GM12878 (cell line): ENCODE data around the gene AFG1L. TPM values are rescaled to one million over a fixed set of nuclear protein-coding genes. Genes with fewer than 3 reads are reported as not detected.

Experiments used
- ATAC-seq: fragments of 200-7000 bp; cut with Tn5 transposase; 3 replicates; pipeline ENCODE4 v1.9.1; 2020; ENCODE audit warnings: mild to moderate bottlenecking, moderate library complexity
- BruUV-seq: library from RNA; stranded (reverse); fragments of 400-500 nt; replicated peaks from 2 replicates; lab custom pipeline; 2021; lab: Mats Ljungman, UMichigan
- CTCF ChIA-PET: fragments of 300-600 bp; sonication (Branson Sonifier 250); formaldehyde crosslinking; extraction: SDS; loops from one replicate; lab custom pipeline; 2021; ENCODE audit warnings: inconsistent platforms; lab: Yijun Ruan, JAX
- POLR2A ChIA-PET: fragments of 350-600 bp; formaldehyde crosslinking; extraction: SDS; loops from one replicate; lab custom pipeline; 2021; ENCODE audit warnings: inconsistent platforms; lab: Charles Lee
- RAD21 ChIA-PET: fragments of 300-600 bp; sonication (Branson Sonifier 250); formaldehyde crosslinking; loops from one replicate; lab custom pipeline; 2023; ENCODE audit warnings: antibody characterized with exemption; ENCODE audit not compliant: unreplicated experiment; lab: Charles Lee
- SMC1A ChIA-PET: fragments of 300-600 bp; sonication (Branson Sonifier 250); formaldehyde crosslinking; loops from one replicate; lab custom pipeline; 2023; ENCODE audit not compliant: unreplicated experiment, uncharacterized antibody; lab: Charles Lee
- DNase-seq: peaks from one replicate; pipeline ENCODE4 v3.0.0-alpha.2; 2011; ENCODE audit warnings: low read depth, low spot score
- FAIRE-seq: peaks from 3 replicates; lab custom pipeline; 2011; peaks lifted over from hg19 to GRCh38; lab: Jason Lieb, UNC
- H2AFZ ChIP-seq: 2 replicates; pipeline ENCODE4 v1.6.0; 2011; ENCODE audit warnings: low read depth, low read length, control low read depth; ENCODE audit not compliant: control insufficient read depth
- H3K27ac ChIP-seq: 2 replicates; pipeline ENCODE4 v1.5.1; 2011; ENCODE audit warnings: control low read depth; ENCODE audit not compliant: control insufficient read depth, insufficient read depth
- H3K27me3 ChIP-seq, 2 experiments: replicated peaks in 1 of 2; 2 replicates each; pipeline versions ENCODE4 v1.6.0 to v1.6.1; 2011; ENCODE audit warnings: low read length in 1 of 2; ENCODE audit not compliant: control insufficient read depth in 2 of 2, insufficient read depth in 2 of 2
- H3K36me3 ChIP-seq, 2 experiments: 2 replicates each; pipeline ENCODE4 v1.5.1; 2011; ENCODE audit warnings: low read length in 1 of 2; ENCODE audit not compliant: control insufficient read depth in 2 of 2, insufficient read depth in 2 of 2
- H3K4me1 ChIP-seq: 2 replicates; pipeline ENCODE4 v1.6.1; 2011; ENCODE audit warnings: mild to moderate bottlenecking, low read length, moderate library complexity, mixed read lengths; ENCODE audit not compliant: control insufficient read depth, insufficient read depth
- H3K4me2 ChIP-seq: 2 replicates; pipeline ENCODE4 v1.6.0; 2011; ENCODE audit warnings: control low read depth; ENCODE audit not compliant: control insufficient read depth, insufficient read depth
- H3K4me3 ChIP-seq: fragments of 200-600 bp; sonication (generic); 2 replicates; pipeline ENCODE4 v1.5.1; 2016
- H3K79me2 ChIP-seq: 2 replicates; pipeline ENCODE4 v1.6.0; 2011; ENCODE audit warnings: low read length; ENCODE audit not compliant: control insufficient read depth, insufficient read depth
- H3K9ac ChIP-seq: 2 replicates; pipeline ENCODE4 v1.8.0; 2011; ENCODE audit warnings: low read length, control low read depth, mixed read lengths; ENCODE audit not compliant: control insufficient read depth, insufficient read depth
- H3K9me3 ChIP-seq: replicated peaks from 3 replicates; pipeline ENCODE4 v1.5.1; 2011; ENCODE audit warnings: mild to moderate bottlenecking, low read length; ENCODE audit not compliant: control insufficient read depth, insufficient read depth
- H4K20me1 ChIP-seq: 2 replicates; pipeline ENCODE4 v1.6.0; 2011; ENCODE audit not compliant: control insufficient read depth, insufficient read depth
- CREB1 ChIP-seq: IDR thresholded peaks from 2 replicates; pipeline ENCODE4 v1.6.1; 2012; ENCODE audit warnings: low read depth, mild to moderate bottlenecking, inconsistent platforms
- EP300 ChIP-seq, 2 experiments: fragments of 150-350 bp in 1 of 2; IDR thresholded peaks; 2 replicates each; pipeline ENCODE4 v1.6.1; 2011 to 2012; ENCODE audit warnings: low read depth in 2 of 2, low read length in 2 of 2, borderline replicate concordance in 1 of 2, improper control_type of control experiment in 1 of 2, inconsistent platforms in 1 of 2; ENCODE audit not compliant: control insufficient read depth in 1 of 2
- HDAC6 ChIP-seq: fragments of 200-600 bp; sonication (generic); IDR thresholded peaks from one replicate; pipeline ENCODE4 v1.8.0; 2017; ENCODE audit warnings: antibody characterized with exemption; ENCODE audit not compliant: unreplicated experiment
- JUNB ChIP-seq: IDR thresholded peaks from 2 replicates; pipeline ENCODE4 v1.6.1; 2016; ENCODE audit warnings: antibody characterized with exemption, mild to moderate bottlenecking
- MEF2B ChIP-seq: fragments of 450-650 bp; IDR thresholded peaks from 2 replicates; pipeline ENCODE4 v1.6.1; 2018; ENCODE audit warnings: mild to moderate bottlenecking, moderate library complexity; ENCODE audit not compliant: partially characterized antibody, poor library complexity, severe bottlenecking
- MXI1 ChIP-seq: fragments of 150-350 bp; IDR thresholded peaks from 2 replicates; pipeline ENCODE4 v1.6.1; 2011; ENCODE audit warnings: low read depth, mild to moderate bottlenecking, inconsistent platforms, low read length, improper control_type of control experiment
- NRF1 ChIP-seq: conservative IDR thresholded peaks from 2 replicates; pipeline ENCODE4 v1.6.1; 2011; ENCODE audit warnings: mild to moderate bottlenecking, low read depth, low read length, improper control_type of control experiment
- PAX8 ChIP-seq: fragments of 450-650 bp; IDR thresholded peaks from 2 replicates; pipeline ENCODE4 v1.6.1; 2017; ENCODE audit warnings: mild to moderate bottlenecking, moderate library complexity
- SIX5 ChIP-seq: IDR thresholded peaks from 2 replicates; pipeline ENCODE4 v1.6.1; 2011; ENCODE audit warnings: mild to moderate bottlenecking, low read depth, low read length, moderate library complexity; ENCODE audit not compliant: severe bottlenecking
- SMAD1 ChIP-seq: fragments of 450-650 bp; IDR thresholded peaks from 2 replicates; pipeline ENCODE4 v1.6.1; 2018; ENCODE audit warnings: mild to moderate bottlenecking, low read depth; ENCODE audit not compliant: partially characterized antibody
- USF1 ChIP-seq: IDR thresholded peaks from 2 replicates; pipeline ENCODE4 v1.6.1; 2011; ENCODE audit warnings: borderline replicate concordance, low read depth, mild to moderate bottlenecking, moderate library complexity, mixed read lengths, low read length; ENCODE audit not compliant: insufficient read depth; ENCODE audit errors: extremely low read length
- ZNF274 ChIP-seq: IDR thresholded peaks from one replicate; pipeline ENCODE4 v1.8.0; 2011; ENCODE audit not compliant: insufficient read length, insufficient read depth
- ZNF384 ChIP-seq: IDR thresholded peaks from 2 replicates; pipeline ENCODE4 v1.6.1; 2012; ENCODE audit warnings: low read depth, mild to moderate bottlenecking, low read length, improper control_type of control experiment, borderline replicate concordance
- WGBS: methylation state at CpG from one replicate; pipeline ENCODE4 v1.1.6; 2016; ENCODE audit warnings: low lambda C conversion rate; ENCODE audit not compliant: insufficient replicate concordance, insufficient coverage; ENCODE audit errors: missing lambda C conversion rate; 5-methylcytosine and 5-hydroxymethylcytosine counted together
- in situ Hi-C: fragments of 300-500 bp; cut with MboI; formaldehyde crosslinking; loops from 9 replicates; pipeline ENCODE4 v1.14.3; 2018; ENCODE audit warnings: mixed read lengths
- intact Hi-C: fragments of 100-400 bp; cut with micrococcal nuclease; formaldehyde crosslinking; loops from one replicate; pipeline ENCODE4 v1.14.2; 2022; ENCODE audit not compliant: unreplicated experiment
- polyA plus RNA-seq, 11 experiments: library from polyadenylated mRNA; depleted of rRNA in 4 of 11; unstranded in 6 of 11; stranded (reverse) in 5 of 11; fragments of >200 nt; fragmentation: Nextera tagmentation in 4 of 11; fragmentation: Illumina TruSeq in 1 of 11; extraction: Ambion mirVana in 4 of 11; extraction: Trizol in 1 of 11; gene quantifications; 1 replicate in 1 of 11; 2 replicates in 10 of 11; pipeline versions ENCODE4 v1.2.1 to v1.2.3, GENCODE V29; 2011 to 2016; ENCODE audit warnings: inconsistent platforms in 2 of 11, missing spikeins in 2 of 11, low read depth in 1 of 11
- total RNA-seq, 4 experiments: library from RNA; depleted of rRNA in 3 of 4; stranded (reverse); fragments of >200 nt in 3 of 4; fragmentation: Illumina TruSeq in 1 of 4; extraction: Trizol in 1 of 4; gene quantifications; 2 replicates each; pipeline versions ENCODE4 v1.2.1 to v1.2.3, GENCODE V29; 2013 to 2021
- TF ChIP-seq, protein P1 (sequence below): IDR thresholded peaks from 2 replicates; pipeline ENCODE4 v1.6.1; 2011; ENCODE audit warnings: low read depth, low read length, improper control_type of control experiment, borderline replicate concordance
- TF ChIP-seq, protein P2 (sequence below): fragments of 450-650 bp; conservative IDR thresholded peaks from 2 replicates; pipeline ENCODE4 v1.6.1; 2017; ENCODE audit warnings: mild to moderate bottlenecking, moderate library complexity
- TF ChIP-seq, protein P3 (sequence below): fragments of 450-650 bp; IDR thresholded peaks from 2 replicates; pipeline ENCODE4 v1.6.1; 2016; ENCODE audit warnings: mild to moderate bottlenecking

Gene AFG1L
- total and polyA plus RNA-seq, 10 of the 15 experiments (the other 5 are each of a cell fraction or from before 2014, with no cell fraction given), result 2.3 to 9.0 (median 4.3) TPM

- H3K36me3 ChIP-seq, result peaks cover 0 to 2% of the 10 kb centered on the region in 2 experiments; a peak in 1 of 4 replicates
- no peaks in the 10 kb centered on the region for H3K9me3 ChIP-seq
- POLR2A ChIA-PET, result interaction anchor here (0.5 to 2.7 kb wide), 7 partner anchors 10 to 1957 kb away, joined by 3 to 34 read pairs (median 4); partner anchors contain the start of gene AFG1L
- SMC1A ChIA-PET, result interaction anchor here (0.6 to 1.8 kb wide), 12 partner anchors 10 to 802 kb away, joined by 3 to 9 read pairs (median 4); partner anchors contain the start of genes AFG1L and PDSS2
- peak; percentile 91 for DNase-seq
- no peaks in the 10 kb centered on the region for H4K20me1 ChIP-seq
- peak; percentile 93 for ATAC-seq
- CTCF ChIA-PET, result interaction anchor here (0.7 to 3.1 kb wide), 9 partner anchors 8 to 231 kb away, joined by 3 to 13 read pairs (median 4); no protein-coding TSS in a partner anchor
- intact Hi-C loops (loop anchor here (1.0 kb wide), 3 partner anchors 34 to 303 kb away; partner anchors contain the start of genes AFG1L and SEC63), in situ Hi-C loops (no loop called here)
- H3K4me1 ChIP-seq, result peaks cover 8% of the 10 kb centered on the region
- H2AFZ ChIP-seq, result peak within 1 kb of the TSS; percentile 98
- TSS peak; percentile 99 for BruUV-seq
- RAD21 ChIA-PET, result interaction anchor here (0.7 to 2.6 kb wide), 7 partner anchors 10 to 231 kb away, joined by 3 to 27 read pairs (median 4); partner anchors contain the start of gene AFG1L
- peaks cover 49% of the 10 kb centered on the region for H3K79me2 ChIP-seq
- peak; percentile 89 for FAIRE-seq
- peak within 1 kb of the TSS; percentile 95 for H3K4me2 ChIP-seq
- peak within 1 kb of the TSS; percentile 94 for H3K4me3 ChIP-seq
- H3K27me3 ChIP-seq, result no peaks in the 10 kb centered on the region
- peak within 1 kb of the TSS; percentile 98 for H3K9ac ChIP-seq
- WGBS, result 1% methylated on average over 75 of the region's 83 CpGs
- H3K27ac ChIP-seq, result peak within 1 kb of the TSS; percentile 99
- TF ChIP-seq MXI1 (peak; percentile 80), SIX5 (peak; percentile 74), SMAD1 (peak; percentile 70), MEF2B (peak; percentile 49), HDAC6 (no peak), ZNF384 (no peak), JUNB (no peak), PAX8 (no peak), CREB1 (no peak; the same call in 1 of the 2 replicates), EP300 (IDR thresholded peaks at IDR 0.05; ENCODE audit: borderline replicate concordance in 1 of 2, control insufficient read depth in 1 of 2, low read depth in 2 of 2, low read length in 2 of 2) (peak in 1 of 2 experiments; percentile 38; a peak in 1 of 4 replicates), ZNF274 (no peak), NRF1 (peak; percentile 10; the same call in 1 of the 2 replicates), USF1 (peak; percentile 25)
- TF ChIP-seq, protein P1, sequence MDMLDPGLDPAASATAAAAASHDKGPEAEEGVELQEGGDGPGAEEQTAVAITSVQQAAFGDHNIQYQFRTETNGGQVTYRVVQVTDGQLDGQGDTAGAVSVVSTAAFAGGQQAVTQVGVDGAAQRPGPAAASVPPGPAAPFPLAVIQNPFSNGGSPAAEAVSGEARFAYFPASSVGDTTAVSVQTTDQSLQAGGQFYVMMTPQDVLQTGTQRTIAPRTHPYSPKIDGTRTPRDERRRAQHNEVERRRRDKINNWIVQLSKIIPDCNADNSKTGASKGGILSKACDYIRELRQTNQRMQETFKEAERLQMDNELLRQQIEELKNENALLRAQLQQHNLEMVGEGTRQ, result no peak
- TF ChIP-seq, protein P2, sequence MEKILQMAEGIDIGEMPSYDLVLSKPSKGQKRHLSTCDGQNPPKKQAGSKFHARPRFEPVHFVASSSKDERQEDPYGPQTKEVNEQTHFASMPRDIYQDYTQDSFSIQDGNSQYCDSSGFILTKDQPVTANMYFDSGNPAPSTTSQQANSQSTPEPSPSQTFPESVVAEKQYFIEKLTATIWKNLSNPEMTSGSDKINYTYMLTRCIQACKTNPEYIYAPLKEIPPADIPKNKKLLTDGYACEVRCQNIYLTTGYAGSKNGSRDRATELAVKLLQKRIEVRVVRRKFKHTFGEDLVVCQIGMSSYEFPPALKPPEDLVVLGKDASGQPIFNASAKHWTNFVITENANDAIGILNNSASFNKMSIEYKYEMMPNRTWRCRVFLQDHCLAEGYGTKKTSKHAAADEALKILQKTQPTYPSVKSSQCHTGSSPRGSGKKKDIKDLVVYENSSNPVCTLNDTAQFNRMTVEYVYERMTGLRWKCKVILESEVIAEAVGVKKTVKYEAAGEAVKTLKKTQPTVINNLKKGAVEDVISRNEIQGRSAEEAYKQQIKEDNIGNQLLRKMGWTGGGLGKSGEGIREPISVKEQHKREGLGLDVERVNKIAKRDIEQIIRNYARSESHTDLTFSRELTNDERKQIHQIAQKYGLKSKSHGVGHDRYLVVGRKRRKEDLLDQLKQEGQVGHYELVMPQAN, result peak; percentile 44
- TF ChIP-seq, protein P3, sequence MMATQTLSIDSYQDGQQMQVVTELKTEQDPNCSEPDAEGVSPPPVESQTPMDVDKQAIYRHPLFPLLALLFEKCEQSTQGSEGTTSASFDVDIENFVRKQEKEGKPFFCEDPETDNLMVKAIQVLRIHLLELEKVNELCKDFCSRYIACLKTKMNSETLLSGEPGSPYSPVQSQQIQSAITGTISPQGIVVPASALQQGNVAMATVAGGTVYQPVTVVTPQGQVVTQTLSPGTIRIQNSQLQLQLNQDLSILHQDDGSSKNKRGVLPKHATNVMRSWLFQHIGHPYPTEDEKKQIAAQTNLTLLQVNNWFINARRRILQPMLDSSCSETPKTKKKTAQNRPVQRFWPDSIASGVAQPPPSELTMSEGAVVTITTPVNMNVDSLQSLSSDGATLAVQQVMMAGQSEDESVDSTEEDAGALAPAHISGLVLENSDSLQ, result 0 out of 2 replicates have a peak, but pooled peaks have one; percentile 22
These were observed 33.9 kb upstream of the AFG1L start, which contains the start of gene SNX3 for GRCh38 chr6:108260809-108261569. Gene SNX3 (minus strand): TSS chr6:108261040. CDS start chr6:108260921, 119 bp downstream.
